PC-9 (cell line): ENCODE measurements around the gene TMEM119.

Source experiments
- CTCF ChIP-seq: fragments of 200-600 bp; sonication (generic); conservative IDR thresholded peaks from 2 replicates; pipeline ENCODE4 v1.6.1; 2017; ENCODE audit warnings: mixed run types, antibody characterized with exemption, mild to moderate bottlenecking, moderate library complexity
- EZH2 ChIP-seq: fragments of 200-600 bp; sonication (generic); IDR thresholded peaks from 2 replicates; pipeline ENCODE4 v1.8.0; 2017; ENCODE audit warnings: antibody characterized with exemption, low read depth

GRCh38 chr12:108606492-108606891, 8.6 kb upstream of the TMEM119 start:
- no peak for TF ChIP-seq CTCF
- TF ChIP-seq EZH2, result no peak
